Stimulated activated CD8-positive, alpha-beta memory T cell treated with anti-CD3 and anti-CD28 coated beads, Interleukin-7, amount 100 ng/mL, for 24 hours (primary cell): ENCODE data around the gene UXS1.

Source experiments
- DNase-seq: peaks from one replicate; pipeline ENCODE4 v3.0.0-alpha.2; 2020; ENCODE audit warnings: low read depth

Gene UXS1

GRCh38 chr2:106109675-106110424, 84.3 kb downstream of the UXS1 start:
- no peak for DNase-seq

- no peak for DNase-seq
These were observed 85.3 kb downstream of the UXS1 start for GRCh38 chr2:106108791-106109190.

- no peak for DNase-seq
These were observed 85.8 kb downstream of the UXS1 start for GRCh38 chr2:106108351-106108750.

- DNase-seq, result no peak
These were observed 86.5 kb downstream of the UXS1 start for GRCh38 chr2:106107509-106108131.

GRCh38 chr2:106106622-106107508, 87.2 kb downstream of the UXS1 start:
- DNase-seq, result no peak

GRCh38 chr2:106105151-106105922, 88.8 kb downstream of the UXS1 start:
- DNase-seq, result no peak

GRCh38 chr2:106104332-106105062, 89.6 kb downstream of the UXS1 start:
- no peak for DNase-seq

- DNase-seq, result no peak
These were observed 94.4 kb downstream of the UXS1 start for GRCh38 chr2:106099691-106100090.

- no peak for DNase-seq
These were observed 95.4 kb downstream of the UXS1 start for GRCh38 chr2:106098664-106099063.

GRCh38 chr2:106098081-106098480, 96.0 kb downstream of the UXS1 start:
- no peak for DNase-seq

- no peak for DNase-seq
These were observed 96.8 kb downstream of the UXS1 start for GRCh38 chr2:106097038-106098000.

- no peak for DNase-seq
These were observed 97.6 kb downstream of the UXS1 start for GRCh38 chr2:106096299-106097037.

- DNase-seq, result peak; percentile 43
These were observed 98.4 kb downstream of the UXS1 start for GRCh38 chr2:106095478-106096298.

GRCh38 chr2:106094131-106094841, 99.8 kb downstream of the UXS1 start:
- no peak for DNase-seq

- no peak for DNase-seq
These were observed 103.0 kb downstream of the UXS1 start for GRCh38 chr2:106090916-106091618.

GRCh38 chr2:106089611-106090010, 104.5 kb downstream of the UXS1 start:
- DNase-seq, result no peak
